ENCODE measurements around the gene DOK4.

Gene DOK4

GRCh38 chr16:57518922-57519321, 32.6 kb upstream of the DOK4 start:
- no peak for TF ChIP-seq EZH2phosphoT487 (IDR thresholded peaks at IDR 0.05; ENCODE audit: borderline replicate concordance)
- no peak for TF ChIP-seq CTCF (conservative IDR thresholded peaks at IDR 0.05; ENCODE audit: low read length)
- Histone ChIP-seq H2AFZ (ENCODE audit: low read length) (no peak overlapping the region), H3K9me3 (ENCODE audit: insufficient read depth, low read depth, low read length) (no peaks in the 10 kb centered on the region), H4K20me1 (ENCODE audit: insufficient read depth, low read length, poor library complexity, severe bottlenecking) (no peaks in the 10 kb centered on the region), H3F3A (ENCODE audit: low read depth) (no peaks in the 10 kb centered on the region), H3K9me2 (replicated peaks; ENCODE audit: low read depth, low read length) (no peaks in the 10 kb centered on the region), H3K4me3 (ENCODE audit: low read length, poor library complexity, severe bottlenecking) (no peak overlapping the region), H3K4me1 (ENCODE audit: insufficient read depth, low read length, poor library complexity, severe bottlenecking) (peaks cover 4% of the 10 kb centered on the region), H3K4me2 (ENCODE audit: low read depth, low read length, poor library complexity, severe bottlenecking) (no peak overlapping the region), H3K79me2 (ENCODE audit: insufficient read depth, low read length) (no peaks in the 10 kb centered on the region), H3K27me3 (ENCODE audit: insufficient read depth, low read length, poor library complexity, severe bottlenecking) (no peaks in the 10 kb centered on the region), H3K36me3 (ENCODE audit: insufficient read depth, low read length) (peaks cover 34% of the 10 kb centered on the region; the same call in 1 of the 2 replicates), H3K9ac (ENCODE audit: low read depth, low read length, poor library complexity, severe bottlenecking) (peak overlapping the region; percentile 44)

- peaks cover 4% of the 10 kb centered on the region for H3K4me1 ChIP-seq (ENCODE audit: insufficient read depth, low read length, poor library complexity, severe bottlenecking)
- no peaks in the 10 kb centered on the region for H3K27me3 ChIP-seq (ENCODE audit: insufficient read depth, low read length, poor library complexity, severe bottlenecking)
- H3K36me3 ChIP-seq (ENCODE audit: insufficient read depth, low read length), result peaks cover 34% of the 10 kb centered on the region; the same call in 1 of the 2 replicates
- H3K4me2 ChIP-seq (ENCODE audit: low read depth, low read length, poor library complexity, severe bottlenecking), result no peak overlapping the region
- H3K9me3 ChIP-seq (ENCODE audit: insufficient read depth, low read depth, low read length), result no peaks in the 10 kb centered on the region
- H4K20me1 ChIP-seq (ENCODE audit: insufficient read depth, low read length, poor library complexity, severe bottlenecking), result no peaks in the 10 kb centered on the region
- H3F3A ChIP-seq (ENCODE audit: low read depth), result no peaks in the 10 kb centered on the region
- H3K4me3 ChIP-seq (ENCODE audit: low read length, poor library complexity, severe bottlenecking), result no peak overlapping the region
- no peaks in the 10 kb centered on the region for H3K79me2 ChIP-seq (ENCODE audit: insufficient read depth, low read length)
- no peaks in the 10 kb centered on the region for H3K9me2 ChIP-seq (replicated peaks; ENCODE audit: low read depth, low read length)
- TF ChIP-seq EZH2phosphoT487 (IDR thresholded peaks at IDR 0.05; ENCODE audit: borderline replicate concordance) (no peak), CTCF (conservative IDR thresholded peaks at IDR 0.05; ENCODE audit: low read length) (no peak)
- no peak overlapping the region for H3K9ac ChIP-seq (ENCODE audit: low read depth, low read length, poor library complexity, severe bottlenecking)
- no peak overlapping the region for H2AFZ ChIP-seq (ENCODE audit: low read length)
Measured at GRCh38 chr16:57518520-57518919, 32.2 kb upstream of the DOK4 start.

GRCh38 chr16:57517397-57518367, 31.4 kb upstream of the DOK4 start:
- Histone ChIP-seq H3K9me3 (ENCODE audit: insufficient read depth, low read depth, low read length) (no peaks in the 10 kb centered on the region), H2AFZ (ENCODE audit: low read length) (no peak overlapping the region), H3K4me3 (ENCODE audit: low read length, poor library complexity, severe bottlenecking) (no peak overlapping the region), H3K79me2 (ENCODE audit: insufficient read depth, low read length) (no peaks in the 10 kb centered on the region), H3F3A (ENCODE audit: low read depth) (no peaks in the 10 kb centered on the region), H3K4me2 (ENCODE audit: low read depth, low read length, poor library complexity, severe bottlenecking) (no peak overlapping the region), H4K20me1 (ENCODE audit: insufficient read depth, low read length, poor library complexity, severe bottlenecking) (no peaks in the 10 kb centered on the region), H3K27me3 (ENCODE audit: insufficient read depth, low read length, poor library complexity, severe bottlenecking) (no peaks in the 10 kb centered on the region), H3K4me1 (ENCODE audit: insufficient read depth, low read length, poor library complexity, severe bottlenecking) (peaks cover 4% of the 10 kb centered on the region), H3K9ac (ENCODE audit: low read depth, low read length, poor library complexity, severe bottlenecking) (no peak overlapping the region), H3K36me3 (ENCODE audit: insufficient read depth, low read length) (peaks cover 34% of the 10 kb centered on the region; the same call in 1 of the 2 replicates), H3K9me2 (replicated peaks; ENCODE audit: low read depth, low read length) (no peaks in the 10 kb centered on the region)
- no peak for TF ChIP-seq CTCF (conservative IDR thresholded peaks at IDR 0.05; ENCODE audit: low read length)
- no peak for TF ChIP-seq EZH2phosphoT487 (IDR thresholded peaks at IDR 0.05; ENCODE audit: borderline replicate concordance)
